CD4-positive, alpha-beta T cell treated with Interleukin-15 for 1 hour (primary cell): Measurements from ENCODE around the gene SLAMF8.

ENCODE experiments used
- DNase-seq: peaks from one replicate; pipeline ENCODE4 v3.0.0-alpha.2; 2020

SLAMF8 gene

GRCh38 chr1:159873530-159874143 lies 47.0 kb downstream of the SLAMF8 start:
- no peak for DNase-seq

DNA sequence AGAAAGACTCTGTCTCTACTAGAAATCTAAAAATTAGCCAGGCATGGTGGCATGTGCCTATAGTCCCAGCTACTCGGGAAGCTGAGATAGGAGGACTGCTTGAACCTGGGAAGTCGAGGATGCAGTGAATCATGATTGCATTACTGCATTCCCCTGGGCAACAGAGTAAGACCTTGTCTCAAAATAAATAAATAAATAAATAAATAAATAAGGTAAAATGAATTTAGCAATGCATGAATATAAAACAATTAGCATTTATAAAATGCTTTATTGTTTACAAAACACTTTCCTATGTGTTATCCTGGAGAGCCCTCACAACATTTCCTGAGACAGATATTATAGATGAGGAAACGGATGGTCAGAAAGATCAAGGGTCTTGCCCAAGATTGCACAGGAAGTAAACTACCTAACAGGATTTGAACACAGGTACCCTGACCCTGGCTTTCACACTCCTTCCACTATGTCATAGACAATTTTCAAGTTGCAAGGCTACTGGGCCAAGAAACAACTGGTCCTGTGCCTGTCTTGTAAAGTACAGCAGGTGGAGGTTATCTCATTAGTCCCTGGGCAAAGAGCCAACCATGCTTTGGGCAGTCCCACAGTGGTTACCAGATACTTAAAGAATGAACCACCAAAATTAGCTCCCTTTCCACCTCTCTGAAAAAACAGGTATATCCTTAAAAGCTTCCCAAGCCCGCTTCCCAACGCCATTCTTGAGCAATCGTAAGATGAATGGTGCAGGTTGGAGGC lies 51.2 kb downstream of the SLAMF8 start:
- DNase-seq = no peak

GRCh38 chr1:159879136-159879535 lies 52.5 kb downstream of the SLAMF8 start:
- no peak for DNase-seq

DNA sequence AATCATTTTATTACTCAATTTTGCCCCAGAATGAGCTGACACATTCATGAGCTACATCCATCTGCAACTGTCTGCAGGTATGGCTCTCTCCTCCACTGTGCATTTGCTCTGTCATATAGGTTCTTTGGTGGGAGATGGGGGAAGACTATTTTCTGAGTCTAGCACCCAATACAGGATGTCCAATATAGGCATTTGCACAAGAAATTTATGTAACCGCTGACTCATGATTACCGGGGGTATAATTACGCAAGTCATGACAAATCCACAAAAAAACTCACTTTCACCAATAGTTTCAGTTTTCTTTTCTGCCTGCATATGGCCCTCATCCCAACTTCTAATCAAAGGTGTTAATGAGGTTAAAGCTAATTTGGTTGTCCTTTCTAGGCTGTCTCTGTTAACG lies 53.3 kb downstream of the SLAMF8 start:
- DNase-seq = no peak

- no peak for DNase-seq
Observed at GRCh38 chr1:159880430-159880829, 53.8 kb downstream of the SLAMF8 start.

- DNase-seq = peak; percentile 46
Observed at GRCh38 chr1:159881622-159882526, 55.2 kb downstream of the SLAMF8 start.

DNA sequence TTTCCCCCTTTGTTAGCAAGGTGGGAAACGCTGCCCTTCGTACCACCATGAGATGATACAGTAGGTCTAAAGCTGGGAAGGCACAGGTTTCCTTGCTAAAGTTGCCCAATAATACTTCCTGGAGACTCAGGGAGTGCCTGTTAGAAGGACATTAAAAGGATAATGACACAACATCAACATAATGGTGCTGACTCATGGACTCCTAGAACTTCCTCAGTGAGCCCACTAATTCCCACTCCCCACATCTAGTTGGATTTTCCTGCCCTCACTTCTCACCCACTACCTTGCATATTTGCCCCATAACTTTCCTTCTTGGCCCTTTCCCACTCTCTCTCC lies 55.8 kb downstream of the SLAMF8 start:
- no peak for DNase-seq

- no peak for DNase-seq
Observed at GRCh38 chr1:159883134-159883533, 56.5 kb downstream of the SLAMF8 start.

- no peak for DNase-seq
Observed at GRCh38 chr1:159884296-159884695, 57.6 kb downstream of the SLAMF8 start.
